Loucy (cell line): ENCODE measurements around the gene PFDN4.

ENCODE experiments used
- H2AFZ ChIP-seq: fragments of 200-600 bp; sonication (generic); 2 replicates; pipeline ENCODE4 v1.6.0; 2016; ENCODE audit warnings: antibody characterized with exemption, mild to moderate bottlenecking, low read length, moderate library complexity
- H3F3A ChIP-seq: fragments of 200-600 bp; 2 replicates; pipeline ENCODE4 v1.6.0; 2016; ENCODE audit warnings: antibody characterized with exemption, low read depth, mild to moderate bottlenecking
- H3K27me3 ChIP-seq: fragments of 200-600 bp; sonication (generic); 2 replicates; pipeline ENCODE4 v1.6.1; 2014; ENCODE audit warnings: low read length, mild to moderate bottlenecking; ENCODE audit not compliant: insufficient read depth, poor library complexity, severe bottlenecking
- H3K36me3 ChIP-seq: fragments of 200-600 bp; sonication (generic); 2 replicates; pipeline ENCODE4 v1.6.1; 2016; ENCODE audit warnings: low read length; ENCODE audit not compliant: insufficient read depth
- H3K4me1 ChIP-seq: fragments of 200-600 bp; sonication (generic); 2 replicates; pipeline ENCODE4 v1.5.1; 2014; ENCODE audit warnings: low read length, mild to moderate bottlenecking; ENCODE audit not compliant: insufficient read depth, poor library complexity, severe bottlenecking
- H3K4me2 ChIP-seq: fragments of 200-600 bp; sonication (generic); 2 replicates; pipeline ENCODE4 v1.6.0; 2014; ENCODE audit warnings: antibody characterized with exemption, low read length, low read depth, mild to moderate bottlenecking; ENCODE audit not compliant: poor library complexity, severe bottlenecking
- H3K4me3 ChIP-seq: fragments of 200-600 bp; sonication (generic); 2 replicates; pipeline ENCODE4 v1.5.1; 2014; ENCODE audit warnings: low read length, mild to moderate bottlenecking, mixed read lengths; ENCODE audit not compliant: poor library complexity, severe bottlenecking
- H3K79me2 ChIP-seq: fragments of 200-600 bp; sonication (generic); 2 replicates; pipeline ENCODE4 v1.6.1; 2014; ENCODE audit warnings: low read length; ENCODE audit not compliant: insufficient read depth
- H3K9ac ChIP-seq: fragments of 200-600 bp; sonication (generic); 2 replicates; pipeline ENCODE4 v1.6.0; 2014; ENCODE audit warnings: mild to moderate bottlenecking, low read depth, low read length, moderate library complexity; ENCODE audit not compliant: poor library complexity, severe bottlenecking
- H3K9me2 ChIP-seq: fragments of 200-600 bp; sonication (generic); replicated peaks from 2 replicates; pipeline ENCODE4 v1.6.1; 2016; ENCODE audit warnings: low read depth, low read length, mixed read lengths
- H3K9me3 ChIP-seq: fragments of 200-600 bp; sonication (generic); 2 replicates; pipeline ENCODE4 v1.6.1; 2014; ENCODE audit warnings: mild to moderate bottlenecking, antibody characterized with exemption, low read length, low read depth; ENCODE audit not compliant: insufficient read depth
- H4K20me1 ChIP-seq: fragments of 200-600 bp; sonication (generic); 2 replicates; pipeline ENCODE4 v1.6.0; 2014; ENCODE audit warnings: antibody characterized with exemption, low read length, mild to moderate bottlenecking; ENCODE audit not compliant: insufficient read depth, poor library complexity, severe bottlenecking
- EZH2phosphoT487 ChIP-seq: fragments of 200-600 bp; IDR thresholded peaks from 2 replicates; pipeline ENCODE4 v1.6.1; 2018; ENCODE audit warnings: antibody characterized with exemption, mild to moderate bottlenecking, moderate library complexity, borderline replicate concordance
- TF ChIP-seq, protein P1 (sequence below): fragments of 200-600 bp; sonication (generic); conservative IDR thresholded peaks from 2 replicates; pipeline ENCODE4 v1.5.1; 2014; ENCODE audit warnings: mild to moderate bottlenecking, antibody characterized with exemption, low read length

PFDN4 gene

DNA sequence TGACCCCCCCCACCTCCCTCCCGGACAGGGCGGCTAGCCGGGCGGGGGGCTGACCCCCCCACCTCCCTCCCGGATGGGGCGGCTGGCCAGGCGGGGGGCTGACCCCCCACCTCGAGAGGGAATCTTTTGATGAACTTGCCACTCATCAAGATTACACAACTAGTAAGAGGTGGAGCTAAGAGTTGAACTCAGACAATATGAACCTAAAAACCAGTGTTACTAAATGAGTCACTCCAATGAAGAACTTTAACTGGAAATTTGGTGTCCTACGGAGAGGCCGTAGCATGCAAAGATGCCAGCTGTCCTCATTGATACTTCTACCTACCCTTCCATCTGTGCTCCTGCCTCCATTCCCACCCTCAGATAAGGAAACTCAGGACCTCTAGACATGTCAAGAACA is 42.8 kb downstream of the PFDN4 start:
- Histone ChIP-seq H3K4me2 (no peak overlapping the region), H3K36me3 (no peaks in the 10 kb centered on the region), H3K9ac (no peak overlapping the region), H4K20me1 (no peaks in the 10 kb centered on the region), H3K27me3 (no peaks in the 10 kb centered on the region), H3K9me3 (no peaks in the 10 kb centered on the region), H3K4me1 (no peaks in the 10 kb centered on the region), H2AFZ (no peak overlapping the region), H3F3A (no peaks in the 10 kb centered on the region), H3K79me2 (no peaks in the 10 kb centered on the region), H3K4me3 (no peak overlapping the region), H3K9me2 (no peaks in the 10 kb centered on the region)
- TF ChIP-seq, protein P1, sequence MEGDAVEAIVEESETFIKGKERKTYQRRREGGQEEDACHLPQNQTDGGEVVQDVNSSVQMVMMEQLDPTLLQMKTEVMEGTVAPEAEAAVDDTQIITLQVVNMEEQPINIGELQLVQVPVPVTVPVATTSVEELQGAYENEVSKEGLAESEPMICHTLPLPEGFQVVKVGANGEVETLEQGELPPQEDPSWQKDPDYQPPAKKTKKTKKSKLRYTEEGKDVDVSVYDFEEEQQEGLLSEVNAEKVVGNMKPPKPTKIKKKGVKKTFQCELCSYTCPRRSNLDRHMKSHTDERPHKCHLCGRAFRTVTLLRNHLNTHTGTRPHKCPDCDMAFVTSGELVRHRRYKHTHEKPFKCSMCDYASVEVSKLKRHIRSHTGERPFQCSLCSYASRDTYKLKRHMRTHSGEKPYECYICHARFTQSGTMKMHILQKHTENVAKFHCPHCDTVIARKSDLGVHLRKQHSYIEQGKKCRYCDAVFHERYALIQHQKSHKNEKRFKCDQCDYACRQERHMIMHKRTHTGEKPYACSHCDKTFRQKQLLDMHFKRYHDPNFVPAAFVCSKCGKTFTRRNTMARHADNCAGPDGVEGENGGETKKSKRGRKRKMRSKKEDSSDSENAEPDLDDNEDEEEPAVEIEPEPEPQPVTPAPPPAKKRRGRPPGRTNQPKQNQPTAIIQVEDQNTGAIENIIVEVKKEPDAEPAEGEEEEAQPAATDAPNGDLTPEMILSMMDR = no peak
- TF ChIP-seq EZH2phosphoT487 = no peak

DNA sequence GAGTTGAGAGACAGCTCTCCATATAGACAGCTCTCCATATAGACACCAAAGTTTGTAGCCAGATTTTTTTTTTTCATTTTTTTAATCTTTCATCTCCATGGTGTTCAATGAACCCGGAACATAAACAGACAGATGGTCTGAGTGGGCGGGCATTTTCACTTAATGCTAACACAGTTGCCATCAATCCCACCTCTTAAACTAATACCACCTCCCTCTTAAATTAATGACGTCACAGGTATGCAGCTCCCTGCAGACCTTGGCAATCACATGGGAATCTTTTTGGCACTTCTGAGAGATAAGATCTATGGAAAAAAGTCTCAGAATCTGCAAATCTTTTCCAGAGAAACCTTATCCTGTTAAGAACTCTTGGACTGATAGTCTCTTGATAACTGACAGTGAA is 43.2 kb downstream of the PFDN4 start:
- no peaks in the 10 kb centered on the region for H3K27me3 ChIP-seq
- no peaks in the 10 kb centered on the region for H3K9me2 ChIP-seq
- no peak overlapping the region for H3K4me2 ChIP-seq
- no peaks in the 10 kb centered on the region for H3K79me2 ChIP-seq
- H3K36me3 ChIP-seq = no peaks in the 10 kb centered on the region
- no peak overlapping the region for H3K4me3 ChIP-seq
- TF ChIP-seq EZH2phosphoT487 = no peak
- TF ChIP-seq, protein P1 = no peak
- H3F3A ChIP-seq = no peaks in the 10 kb centered on the region
- no peak overlapping the region for H3K9ac ChIP-seq
- H3K9me3 ChIP-seq = no peaks in the 10 kb centered on the region
- H3K4me1 ChIP-seq = no peaks in the 10 kb centered on the region
- no peaks in the 10 kb centered on the region for H4K20me1 ChIP-seq
- no peak overlapping the region for H2AFZ ChIP-seq

DNA sequence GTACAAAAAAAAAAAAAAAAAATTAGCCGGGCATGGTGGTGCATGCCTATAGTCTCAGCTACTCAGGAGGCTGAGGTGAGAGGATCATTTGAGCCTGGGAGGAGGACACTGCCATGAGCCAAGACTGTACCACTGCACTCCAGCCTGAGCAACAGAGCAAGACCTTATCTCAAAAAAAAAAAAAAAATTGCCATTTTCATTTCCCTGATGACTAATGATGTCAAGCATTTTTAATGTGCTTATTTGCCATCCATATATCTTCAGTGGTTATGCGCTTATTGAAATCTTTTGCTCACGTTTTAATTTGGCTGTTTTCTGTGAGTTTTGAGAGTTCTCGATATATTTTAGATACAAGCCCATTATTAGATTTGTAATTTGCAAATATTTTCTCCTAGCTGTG is 46.7 kb downstream of the PFDN4 start:
- H3K9me3 ChIP-seq = no peaks in the 10 kb centered on the region
- H3F3A ChIP-seq = no peaks in the 10 kb centered on the region
- no peak overlapping the region for H2AFZ ChIP-seq
- no peak overlapping the region for H3K4me3 ChIP-seq
- no peaks in the 10 kb centered on the region for H3K36me3 ChIP-seq
- no peaks in the 10 kb centered on the region for H3K4me1 ChIP-seq
- no peak for TF ChIP-seq EZH2phosphoT487
- TF ChIP-seq, protein P1 = no peak
- no peaks in the 10 kb centered on the region for H3K79me2 ChIP-seq
- no peaks in the 10 kb centered on the region for H4K20me1 ChIP-seq
- H3K4me2 ChIP-seq = no peak overlapping the region
- H3K9me2 ChIP-seq = no peaks in the 10 kb centered on the region
- H3K27me3 ChIP-seq = no peaks in the 10 kb centered on the region
- H3K9ac ChIP-seq = no peak overlapping the region
